Large intestine (tissue), 3 donors: ENCODE results near the gene B9D1. TPM values are rescaled to one million over a fixed set of nuclear protein-coding genes. Genes with fewer than 3 reads are reported as not detected.
A peak's percentile ranks its signal among the peaks of the same experiment; 100 is the strongest.

Experiments used
- DNase-seq, 2 donors: peaks; one replicate each; pipeline versions ENCODE4 v3.0.0 to v3.0.0-alpha.2; 2013
- H3K27ac ChIP-seq: one replicate; pipeline ENCODE4 v1.5.1; 2013; ENCODE audit warnings: low read length
- H3K27me3 ChIP-seq: 2 replicates; pipeline ENCODE4 v1.6.1; 2013; ENCODE audit warnings: low read length; ENCODE audit not compliant: control insufficient read depth, insufficient read depth
- H3K36me3 ChIP-seq: 2 replicates; pipeline ENCODE4 v1.6.1; 2013; ENCODE audit warnings: low read length; ENCODE audit not compliant: control insufficient read depth, insufficient read depth
- H3K4me1 ChIP-seq: one replicate; pipeline ENCODE4 v1.6.1; 2013; ENCODE audit warnings: low read length; ENCODE audit not compliant: control insufficient read depth, insufficient read depth
- H3K4me3 ChIP-seq: one replicate; pipeline ENCODE4 v1.5.1; 2013; ENCODE audit warnings: low read length
- H3K9me3 ChIP-seq: one replicate; pipeline ENCODE4 v1.6.1; 2013; ENCODE audit warnings: mild to moderate bottlenecking, low read depth, low read length, moderate library complexity; ENCODE audit not compliant: control insufficient read depth
- WGBS: methylation state at CpG from one replicate; pipeline ENCODE4 v1.1.5; 2013; ENCODE audit warnings: low lambda C conversion rate; ENCODE audit not compliant: insufficient coverage; 5-methylcytosine and 5-hydroxymethylcytosine counted together
- polyA plus RNA-seq: library from polyadenylated mRNA; unstranded; fragments of 120-200 nt; gene quantifications from one replicate; pipeline ENCODE4 v1.2.1, GENCODE V29; 2013

Gene B9D1
- polyA plus RNA-seq, 1 donor: 19.8 TPM

DNA sequence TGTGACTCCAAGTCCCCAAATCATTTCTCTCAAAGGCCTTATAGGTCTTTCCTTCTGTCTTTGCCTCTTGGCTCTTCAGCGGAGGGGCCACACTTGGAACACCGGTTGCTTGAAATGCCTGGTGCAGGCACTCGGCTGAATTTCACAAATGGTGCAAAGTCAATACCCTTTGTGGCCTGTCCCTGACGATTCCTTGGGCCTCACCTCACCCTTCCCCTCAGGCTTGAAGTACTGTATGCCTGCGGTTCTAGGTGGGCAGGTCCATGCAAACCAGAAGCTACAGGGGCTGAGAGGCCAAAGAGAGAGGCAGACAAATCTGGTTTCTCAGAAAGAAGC, 4.1 kb upstream of the B9D1 start:
- no peak for DNase-seq
- no peaks in the 10 kb centered on the region for H3K27me3 ChIP-seq
- H3K27ac ChIP-seq: no peak overlapping the region
- H3K9me3 ChIP-seq: no peaks in the 10 kb centered on the region
- H3K4me3 ChIP-seq: no peak overlapping the region
- peaks cover 11% of the 10 kb centered on the region for H3K4me1 ChIP-seq
- WGBS: no CpG with 5 or more reads among the region's 5 CpGs
- no peaks in the 10 kb centered on the region for H3K36me3 ChIP-seq

DNA sequence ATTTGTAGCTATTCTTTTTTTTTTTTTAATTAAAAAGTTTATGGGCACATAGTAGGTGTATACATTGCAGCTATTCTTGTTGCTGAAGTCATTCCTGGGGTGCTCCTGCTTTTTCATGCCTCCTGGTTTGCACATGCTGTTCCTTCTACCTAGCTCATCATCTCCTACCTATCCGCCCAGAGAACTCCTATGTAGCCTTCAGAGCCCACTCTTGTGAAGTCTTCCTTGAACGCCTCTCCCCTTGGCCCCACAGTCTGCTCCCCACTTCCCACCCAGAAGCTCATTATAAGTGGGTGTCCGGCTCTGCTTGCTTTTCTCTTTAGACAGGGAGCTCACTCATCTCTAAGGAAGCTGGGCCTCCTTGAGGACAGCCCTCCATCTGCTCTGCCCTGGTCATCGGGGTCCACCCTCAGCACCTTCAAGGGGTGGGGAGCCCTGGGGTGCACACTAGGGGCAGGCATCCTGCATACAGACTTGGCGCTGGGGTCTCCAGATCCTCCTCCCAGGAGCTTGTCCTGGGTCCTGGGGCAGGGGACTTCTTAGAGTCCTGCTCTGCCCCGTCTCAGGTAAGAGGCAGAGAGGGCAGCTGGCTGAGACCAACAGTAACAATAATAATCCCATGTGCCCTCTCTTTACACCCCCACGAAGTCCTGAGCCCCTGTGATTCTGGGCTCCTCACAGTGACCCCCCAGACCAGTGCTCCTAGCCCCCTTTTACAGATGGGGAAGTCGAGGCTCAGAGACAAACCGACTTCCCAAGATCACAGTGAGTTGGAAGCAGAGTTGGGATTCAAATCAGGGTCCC, 3.5 kb upstream of the B9D1 start:
- Histone ChIP-seq H3K4me1 (peaks cover 15% of the 10 kb centered on the region), H3K27ac (no peak overlapping the region), H3K36me3 (no peaks in the 10 kb centered on the region), H3K4me3 (no peak overlapping the region), H3K27me3 (no peaks in the 10 kb centered on the region), H3K9me3 (no peaks in the 10 kb centered on the region)
- no CpG with 5 or more reads among the region's 9 CpGs for WGBS
- no peak for DNase-seq

DNA sequence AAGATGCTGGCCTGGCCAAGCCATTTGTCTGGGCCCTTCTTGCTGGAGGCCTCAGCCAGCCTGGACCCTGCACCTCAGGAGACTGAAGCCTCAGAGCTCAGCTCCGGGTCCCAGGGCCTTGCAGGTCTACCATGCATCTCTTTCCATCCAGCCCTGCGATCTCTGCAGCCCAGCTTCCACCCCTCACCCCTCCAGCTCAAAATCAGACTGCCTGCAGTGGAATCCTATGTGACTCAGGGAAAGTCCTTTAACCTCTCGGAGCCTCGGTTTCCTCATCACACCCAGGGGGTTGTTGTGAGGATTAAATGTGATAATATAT, 2.9 kb upstream of the B9D1 start:
- peaks cover 15% of the 10 kb centered on the region for H3K4me1 ChIP-seq
- no peak overlapping the region for H3K27ac ChIP-seq
- no peaks in the 10 kb centered on the region for H3K27me3 ChIP-seq
- H3K9me3 ChIP-seq: no peaks in the 10 kb centered on the region
- no peak overlapping the region for H3K4me3 ChIP-seq
- WGBS: no CpG with 5 or more reads among the region's 4 CpGs
- DNase-seq: no peak
- H3K36me3 ChIP-seq: no peaks in the 10 kb centered on the region

DNA sequence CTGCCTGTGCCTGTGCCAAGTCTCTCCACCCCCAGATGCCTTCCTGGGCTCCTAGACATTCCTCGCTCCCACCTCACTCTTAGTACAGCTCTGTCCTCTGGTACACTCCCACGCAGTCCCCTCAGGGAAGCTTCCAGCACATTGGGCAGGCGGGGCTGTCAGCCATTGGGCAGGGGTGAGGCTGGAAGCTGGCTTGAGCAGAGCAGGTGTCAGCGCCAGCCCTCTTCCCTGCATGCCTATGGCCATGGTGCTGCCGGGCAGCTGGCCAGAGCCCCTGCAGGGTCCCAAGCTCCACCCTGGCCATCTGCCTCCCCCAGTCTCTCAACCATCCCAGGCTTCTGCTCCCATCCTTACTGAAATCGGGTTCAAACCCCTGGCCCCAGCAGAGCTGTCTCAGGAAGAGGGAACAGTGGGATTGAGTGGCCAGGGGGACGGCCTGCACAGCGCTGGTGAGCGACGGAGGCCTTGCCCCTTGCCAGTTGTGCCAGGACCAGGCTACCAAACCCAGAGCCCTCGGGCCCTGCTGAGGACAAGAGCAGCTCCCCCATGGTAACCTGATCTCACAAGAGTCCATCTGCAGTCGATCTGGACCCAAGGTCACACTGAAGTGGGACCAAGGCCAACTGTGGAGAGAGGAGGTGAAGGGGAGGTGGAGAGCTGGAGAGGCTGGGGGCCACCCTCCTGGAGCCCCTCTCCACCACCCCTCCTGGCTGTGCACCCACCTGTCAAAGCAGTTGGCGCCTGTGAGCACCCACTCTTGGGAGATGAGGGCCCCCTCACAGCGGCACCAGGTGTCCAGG, 2.4 kb upstream of the B9D1 start:
- DNase-seq: no peak
- H3K36me3 ChIP-seq: peaks cover under 1% of the 10 kb centered on the region
- no peaks in the 10 kb centered on the region for H3K27me3 ChIP-seq
- no CpG with 5 or more reads among the region's 14 CpGs for WGBS
- H3K4me3 ChIP-seq: no peak overlapping the region
- peaks cover 15% of the 10 kb centered on the region for H3K4me1 ChIP-seq
- H3K9me3 ChIP-seq: no peaks in the 10 kb centered on the region
- H3K27ac ChIP-seq: no peak overlapping the region

DNA sequence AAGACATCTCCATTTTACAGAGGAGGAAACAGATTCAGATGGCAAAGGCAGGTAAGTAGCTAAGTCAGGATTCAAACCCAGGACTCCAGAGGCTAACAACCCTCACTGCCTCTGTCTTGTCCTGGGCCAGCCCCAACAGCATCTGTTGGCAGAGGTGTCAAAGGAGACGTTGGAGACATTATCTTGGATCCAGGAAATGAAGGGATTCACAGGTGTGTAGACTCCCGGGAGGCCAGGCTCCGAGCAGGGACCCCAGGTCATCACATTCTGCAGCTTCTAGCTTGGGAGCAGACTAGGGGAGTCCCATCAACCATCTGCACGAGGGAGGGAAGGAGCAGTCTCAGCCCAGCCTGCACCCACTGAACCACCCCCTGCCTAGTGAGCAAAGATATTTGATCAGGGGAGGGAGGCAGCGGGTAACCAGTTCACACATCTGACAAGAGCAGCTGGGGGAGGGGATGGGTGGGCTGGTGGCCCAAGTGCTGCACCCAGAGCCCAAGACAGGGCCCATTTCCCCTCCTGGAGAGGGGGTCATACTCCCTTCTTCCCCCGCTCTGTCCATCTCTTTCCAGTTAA, 1.0 kb upstream of the B9D1 start:
- WGBS: 100% methylated on average over 1 of the region's 6 CpGs
- Histone ChIP-seq H3K9me3 (no peaks in the 10 kb centered on the region), H3K4me1 (peaks cover 15% of the 10 kb centered on the region), H3K27ac (no peak overlapping the region), H3K4me3 (no peak overlapping the region), H3K36me3 (peaks cover 7% of the 10 kb centered on the region), H3K27me3 (no peaks in the 10 kb centered on the region)
- no peak for DNase-seq

DNA sequence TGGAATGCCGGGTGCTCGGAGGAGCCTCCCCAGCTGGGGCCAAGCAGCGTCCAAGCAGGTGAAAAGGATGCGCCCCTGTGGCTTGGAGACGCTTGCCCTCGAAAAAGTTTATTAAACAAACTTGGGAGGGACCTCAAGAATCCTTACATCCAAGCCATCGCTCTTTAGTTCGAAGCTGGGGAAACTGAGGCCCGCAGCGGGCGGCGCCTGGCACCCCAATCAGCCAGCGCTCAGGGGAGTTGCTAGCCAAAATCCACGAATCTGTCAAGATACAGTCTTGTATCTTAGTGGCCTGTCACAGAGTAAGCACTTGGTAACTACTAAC, 553 bp upstream of the B9D1 start:
- Histone ChIP-seq H3K4me1 (peaks cover 15% of the 10 kb centered on the region), H3K27ac (peak overlapping the region; percentile 93), H3K27me3 (no peaks in the 10 kb centered on the region), H3K4me3 (peak overlapping the region; percentile 78), H3K9me3 (no peaks in the 10 kb centered on the region), H3K36me3 (peaks cover 8% of the 10 kb centered on the region)
- no peak for DNase-seq
- WGBS: no CpG with 5 or more reads among the region's 14 CpGs

DNA sequence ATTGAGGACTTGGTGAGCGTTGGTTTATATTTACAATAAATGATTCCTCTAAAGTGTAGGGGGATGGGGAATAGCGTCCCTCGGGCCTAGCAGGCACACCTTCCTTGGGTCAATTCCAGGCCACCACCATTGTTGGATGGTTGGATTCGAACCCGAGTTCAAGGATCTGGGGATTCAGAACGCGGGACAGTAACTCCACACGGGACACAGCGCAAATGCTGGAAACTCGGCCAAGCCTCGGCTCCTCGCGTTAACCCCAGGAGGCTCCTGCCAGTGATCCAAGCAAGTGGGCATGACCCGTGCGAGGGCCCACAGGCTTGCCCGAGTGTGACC, 613 bp downstream of the B9D1 start:
- Histone ChIP-seq H3K4me3 (peak overlapping the region; percentile 78), H3K27ac (peak overlapping the region; percentile 93), H3K9me3 (no peaks in the 10 kb centered on the region), H3K27me3 (no peaks in the 10 kb centered on the region), H3K36me3 (peaks cover 18% of the 10 kb centered on the region), H3K4me1 (peaks cover 15% of the 10 kb centered on the region)
- DNase-seq: no peak
- WGBS: no CpG with 5 or more reads among the region's 16 CpGs

DNA sequence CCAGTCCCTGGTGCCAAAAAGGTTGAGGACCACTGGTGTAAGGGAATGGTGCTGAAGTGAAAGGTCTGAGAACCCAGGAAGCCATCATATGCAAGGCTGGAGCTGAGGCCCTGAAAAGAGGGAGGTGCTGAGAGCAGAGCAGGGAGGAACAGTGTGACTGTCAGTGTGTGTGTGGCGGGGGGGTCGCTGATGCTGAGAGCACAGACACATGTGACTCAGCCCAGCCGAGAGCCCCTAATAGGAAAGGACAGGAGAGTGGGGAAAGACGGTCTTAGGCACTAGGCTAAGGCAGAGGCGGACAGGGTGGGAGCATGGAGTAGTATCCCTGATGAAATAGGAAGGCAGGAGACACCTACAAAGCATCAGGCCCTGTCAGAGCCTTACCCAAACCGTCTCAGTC, 1.2 kb downstream of the B9D1 start:
- DNase-seq: no peak
- Histone ChIP-seq H3K27ac (no peak overlapping the region), H3K4me3 (no peak overlapping the region), H3K9me3 (no peaks in the 10 kb centered on the region), H3K4me1 (peaks cover 15% of the 10 kb centered on the region), H3K27me3 (no peaks in the 10 kb centered on the region), H3K36me3 (peaks cover 23% of the 10 kb centered on the region)
- WGBS: no CpG with 5 or more reads among the region's 6 CpGs

DNA sequence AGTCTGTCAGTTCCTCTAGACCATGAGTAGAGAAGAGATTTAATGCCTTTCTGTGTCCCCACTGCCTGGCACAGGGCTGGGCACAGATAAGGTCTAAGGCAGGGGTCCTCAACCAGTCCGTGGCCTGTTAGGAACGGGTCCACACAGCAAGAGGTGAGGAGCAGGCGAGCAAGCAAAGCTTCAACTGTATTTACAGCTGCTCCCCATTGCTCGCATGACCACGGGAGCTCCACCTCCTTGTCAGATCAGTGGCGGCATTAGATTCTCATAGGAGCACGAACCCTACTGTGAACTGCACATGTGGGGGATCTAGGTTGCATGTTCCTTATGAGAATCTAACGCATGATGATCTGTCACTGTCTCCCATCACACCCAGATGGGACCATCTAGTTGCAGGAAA, 1.8 kb downstream of the B9D1 start:
- H3K4me1 ChIP-seq: peaks cover 15% of the 10 kb centered on the region
- no peak overlapping the region for H3K27ac ChIP-seq
- peaks cover 25% of the 10 kb centered on the region for H3K36me3 ChIP-seq
- no CpG with 5 or more reads among the region's 8 CpGs for whole genome bisulfite sequencing
- no peak for DNase-seq
- no peaks in the 10 kb centered on the region for H3K27me3 ChIP-seq
- H3K4me3 ChIP-seq: no peak overlapping the region
- no peaks in the 10 kb centered on the region for H3K9me3 ChIP-seq

DNA sequence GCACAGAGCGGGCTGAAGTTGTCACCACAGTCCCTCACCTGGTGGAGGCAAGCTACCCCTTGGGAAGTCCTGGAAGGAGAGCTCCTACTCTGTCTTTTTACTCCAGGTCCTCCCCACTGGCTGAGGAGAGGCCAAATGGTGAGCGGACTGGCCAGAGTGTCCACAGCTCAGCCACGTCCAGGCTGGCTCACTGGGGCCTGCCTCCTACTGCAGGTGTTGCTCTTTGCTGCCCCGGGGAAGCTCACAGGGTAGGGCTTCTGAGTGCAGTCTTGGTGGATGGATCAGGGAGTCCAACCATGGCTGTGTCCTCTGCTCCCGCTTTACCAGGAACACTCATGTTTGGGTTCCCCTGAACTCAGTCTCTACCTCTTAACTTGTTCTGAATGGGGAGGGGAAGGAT, 2.7 kb downstream of the B9D1 start:
- WGBS: no CpG with 5 or more reads among the region's 5 CpGs
- no peak for DNase-seq
- H3K27ac ChIP-seq: no peak overlapping the region

More for the DNA sequence above, 2.7 kb downstream of the B9D1 start:
- Histone ChIP-seq H3K9me3 (no peaks in the 10 kb centered on the region), H3K4me1 (peaks cover 15% of the 10 kb centered on the region), H3K27me3 (no peaks in the 10 kb centered on the region), H3K36me3 (peaks cover 25% of the 10 kb centered on the region), H3K4me3 (no peak overlapping the region)
